ENCODE results near the gene IL15RA. TPM values are rescaled to one million over a fixed set of nuclear protein-coding genes. Genes with fewer than 3 reads are reported as not detected.

IL15RA gene
- total RNA-seq, 1 experiment from 2014 or later, result 0.66 TPM

DNA sequence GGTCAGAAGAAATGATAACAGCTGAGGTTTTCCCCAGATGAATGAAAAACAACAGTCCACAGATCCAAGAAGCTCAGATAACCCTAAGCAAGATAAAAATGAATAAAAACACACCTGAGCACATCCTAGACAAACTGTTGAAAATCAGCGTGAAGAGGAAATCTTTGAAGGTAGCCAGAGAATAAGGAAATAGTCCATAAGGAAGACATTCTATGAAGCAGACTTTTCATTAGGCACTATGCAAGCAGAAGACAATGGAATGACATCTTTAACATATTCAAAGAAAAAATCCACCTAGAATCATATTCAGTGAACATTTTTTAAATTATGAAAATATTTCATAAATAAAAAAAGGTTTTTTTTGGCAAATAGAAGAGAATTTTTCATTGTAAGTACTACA is 15.1 kb upstream of the IL15RA start:
- Mint-ChIP-seq H3K36me3 (ENCODE audit: insufficient read depth, unreplicated experiment) (no peaks in the 10 kb centered on the region), H3K27ac (ENCODE audit: unreplicated experiment) (no peak overlapping the region), H3K4me1 (ENCODE audit: low read depth, unreplicated experiment) (no peaks in the 10 kb centered on the region), H3K4me3 (ENCODE audit: unreplicated experiment) (no peak overlapping the region), H3K9me3 (ENCODE audit: unreplicated experiment) (peaks cover 29% of the 10 kb centered on the region), H3K27me3 (ENCODE audit: insufficient read depth, unreplicated experiment) (peaks cover 20% of the 10 kb centered on the region)
- CTCF ChIA-PET, result no interaction called here
- Histone ChIP-seq H3K36me3 (ENCODE audit: control insufficient read depth, insufficient read depth, low read length) (no peaks in the 10 kb centered on the region), H3K4me1 (no peaks in the 10 kb centered on the region), H3K9me3 (peaks cover 30% of the 10 kb centered on the region), H3K4me3 (ENCODE audit: low read depth, low read length) (no peak overlapping the region), H3K27me3 (replicated peaks; ENCODE audit: control insufficient read depth, insufficient read depth, low read length) (no peaks in the 10 kb centered on the region)
- TF ChIP-seq, protein P1, sequence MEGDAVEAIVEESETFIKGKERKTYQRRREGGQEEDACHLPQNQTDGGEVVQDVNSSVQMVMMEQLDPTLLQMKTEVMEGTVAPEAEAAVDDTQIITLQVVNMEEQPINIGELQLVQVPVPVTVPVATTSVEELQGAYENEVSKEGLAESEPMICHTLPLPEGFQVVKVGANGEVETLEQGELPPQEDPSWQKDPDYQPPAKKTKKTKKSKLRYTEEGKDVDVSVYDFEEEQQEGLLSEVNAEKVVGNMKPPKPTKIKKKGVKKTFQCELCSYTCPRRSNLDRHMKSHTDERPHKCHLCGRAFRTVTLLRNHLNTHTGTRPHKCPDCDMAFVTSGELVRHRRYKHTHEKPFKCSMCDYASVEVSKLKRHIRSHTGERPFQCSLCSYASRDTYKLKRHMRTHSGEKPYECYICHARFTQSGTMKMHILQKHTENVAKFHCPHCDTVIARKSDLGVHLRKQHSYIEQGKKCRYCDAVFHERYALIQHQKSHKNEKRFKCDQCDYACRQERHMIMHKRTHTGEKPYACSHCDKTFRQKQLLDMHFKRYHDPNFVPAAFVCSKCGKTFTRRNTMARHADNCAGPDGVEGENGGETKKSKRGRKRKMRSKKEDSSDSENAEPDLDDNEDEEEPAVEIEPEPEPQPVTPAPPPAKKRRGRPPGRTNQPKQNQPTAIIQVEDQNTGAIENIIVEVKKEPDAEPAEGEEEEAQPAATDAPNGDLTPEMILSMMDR (IDR thresholded peaks at IDR 0.05; ENCODE audit: insufficient read depth in 1 of 2, low read depth in 1 of 2, low read length in 1 of 2, severe bottlenecking in 1 of 2, unreplicated experiment in 1 of 2), result no peak
- POLR2A ChIA-PET, result no interaction called here
- BruUV-seq (replicated peaks), result no TSS peak
- intact Hi-C loops (cut with micrococcal nuclease; ENCODE audit: unreplicated experiment), result no loop called here
- DNase-seq, result no peak

DNA sequence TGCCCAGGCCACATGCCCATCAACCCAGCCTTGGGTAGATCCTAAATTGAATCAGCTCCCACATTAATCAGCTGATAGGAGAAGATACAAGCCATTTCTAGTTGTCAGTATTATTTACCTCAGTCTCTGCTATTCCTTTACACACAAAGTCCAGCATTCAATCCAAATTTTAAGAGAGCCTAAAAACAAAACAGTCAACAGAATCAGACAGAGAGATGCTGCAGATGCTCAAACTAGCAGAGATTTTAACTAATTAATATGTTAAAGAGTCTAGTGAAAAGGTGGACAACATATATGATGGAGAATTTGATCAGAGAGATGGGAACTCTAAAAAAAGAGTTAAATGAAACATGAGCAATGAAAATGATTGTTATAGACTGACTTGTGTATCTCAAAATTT is 14.4 kb upstream of the IL15RA start:
- intact Hi-C loops (cut with micrococcal nuclease; ENCODE audit: unreplicated experiment), result no loop called here
- peaks cover 23% of the 10 kb centered on the region for H3K27me3 Mint-ChIP-seq (ENCODE audit: insufficient read depth, unreplicated experiment)
- H3K36me3 Mint-ChIP-seq (ENCODE audit: insufficient read depth, unreplicated experiment), result no peaks in the 10 kb centered on the region
- DNase-seq, result no peak
- ChIA-PET POLR2A (no interaction called here), CTCF (no interaction called here)
- no TSS peak for BruUV-seq (replicated peaks)
- peaks cover 30% of the 10 kb centered on the region for H3K9me3 ChIP-seq
- no peaks in the 10 kb centered on the region for H3K4me1 ChIP-seq
- H3K27ac Mint-ChIP-seq (ENCODE audit: unreplicated experiment), result no peak overlapping the region
- no peaks in the 10 kb centered on the region for H3K27me3 ChIP-seq (replicated peaks; ENCODE audit: control insufficient read depth, insufficient read depth, low read length)
- H3K4me3 ChIP-seq (ENCODE audit: low read depth, low read length), result no peak overlapping the region
- peaks cover 29% of the 10 kb centered on the region for H3K9me3 Mint-ChIP-seq (ENCODE audit: unreplicated experiment)
- H3K36me3 ChIP-seq (ENCODE audit: control insufficient read depth, insufficient read depth, low read length), result no peaks in the 10 kb centered on the region
- no peaks in the 10 kb centered on the region for H3K4me1 Mint-ChIP-seq (ENCODE audit: low read depth, unreplicated experiment)
- no peak overlapping the region for H3K4me3 Mint-ChIP-seq (ENCODE audit: unreplicated experiment)
- TF ChIP-seq, protein P1 (IDR thresholded peaks at IDR 0.05; ENCODE audit: insufficient read depth in 1 of 2, low read depth in 1 of 2, low read length in 1 of 2, severe bottlenecking in 1 of 2, unreplicated experiment in 1 of 2), result no peak

DNA sequence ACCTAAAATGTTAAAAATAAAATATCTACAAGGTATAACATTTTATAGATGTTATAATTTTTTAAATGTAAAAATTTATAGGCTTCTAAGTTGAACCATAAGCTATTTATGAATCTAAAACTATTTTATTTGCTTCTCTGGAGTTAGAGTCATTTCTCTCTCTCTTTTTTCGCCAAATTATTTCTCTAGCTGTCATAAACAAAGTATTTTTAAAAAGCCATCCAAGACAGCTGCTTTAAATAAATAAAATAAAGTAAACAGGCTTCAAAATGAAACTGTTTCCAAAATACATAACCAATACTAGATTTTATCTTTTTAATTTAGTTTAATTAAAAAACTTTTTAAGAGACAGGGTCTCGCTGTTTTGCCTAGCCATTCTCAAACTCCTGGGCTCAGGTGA is 12.4 kb upstream of the IL15RA start:
- Mint-ChIP-seq H3K27ac (ENCODE audit: unreplicated experiment) (no peak overlapping the region), H3K4me1 (ENCODE audit: low read depth, unreplicated experiment) (no peaks in the 10 kb centered on the region), H3K9me3 (ENCODE audit: unreplicated experiment) (peaks cover 29% of the 10 kb centered on the region), H3K4me3 (ENCODE audit: unreplicated experiment) (no peak overlapping the region), H3K36me3 (ENCODE audit: insufficient read depth, unreplicated experiment) (no peaks in the 10 kb centered on the region), H3K27me3 (ENCODE audit: insufficient read depth, unreplicated experiment) (peaks cover 18% of the 10 kb centered on the region)
- ChIA-PET CTCF (no interaction called here), POLR2A (no interaction called here)
- intact Hi-C loops (cut with micrococcal nuclease; ENCODE audit: unreplicated experiment), result no loop called here
- TF ChIP-seq, protein P1 (IDR thresholded peaks at IDR 0.05; ENCODE audit: insufficient read depth in 1 of 2, low read depth in 1 of 2, low read length in 1 of 2, severe bottlenecking in 1 of 2, unreplicated experiment in 1 of 2), result no peak
- Histone ChIP-seq H3K4me3 (ENCODE audit: low read depth, low read length) (no peak overlapping the region), H3K27me3 (replicated peaks; ENCODE audit: control insufficient read depth, insufficient read depth, low read length) (no peaks in the 10 kb centered on the region), H3K9me3 (peaks cover 30% of the 10 kb centered on the region), H3K36me3 (ENCODE audit: control insufficient read depth, insufficient read depth, low read length) (no peaks in the 10 kb centered on the region), H3K4me1 (no peaks in the 10 kb centered on the region)
- no peak for DNase-seq
- BruUV-seq (replicated peaks), result no TSS peak
